Measurements from ENCODE around the gene CNRIP1. TPM values are rescaled to one million over a fixed set of nuclear protein-coding genes. Genes with fewer than 3 reads are reported as not detected.

The CNRIP1 gene
- total RNA-seq, 2 experiments from 2014 or later = not detected

DNA sequence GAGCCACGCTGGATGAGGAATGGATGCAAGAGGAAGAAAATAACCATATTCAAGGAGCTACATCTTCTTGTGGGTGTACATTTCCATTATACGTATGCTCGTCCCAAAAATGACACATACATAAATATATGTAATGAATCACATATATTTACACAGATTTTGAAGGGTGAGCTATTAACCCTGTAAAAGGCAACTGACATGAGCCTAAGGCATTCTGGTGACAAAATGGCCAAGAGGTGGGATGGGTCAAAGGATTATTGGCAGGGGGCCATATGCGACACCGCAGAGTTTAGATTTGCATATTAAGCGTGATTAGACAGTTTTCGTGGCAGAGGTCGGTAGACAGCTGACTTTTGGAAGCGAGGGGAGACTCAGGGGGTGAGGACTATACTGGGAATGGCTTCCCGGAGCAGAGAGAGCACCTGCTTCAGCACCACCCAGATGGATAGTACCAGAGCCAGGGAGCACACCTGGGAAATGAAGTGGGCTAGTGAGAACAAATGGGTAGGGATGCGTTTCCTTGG, 431 bp upstream of the CNRIP1 start:
- BruUV-seq (replicated peaks) = no TSS peak
- intact Hi-C loops (cut with micrococcal nuclease; ENCODE audit: unreplicated experiment) = no loop called here
- no peak for TF ChIP-seq EZH2phosphoT487 (IDR thresholded peaks at IDR 0.05; ENCODE audit: borderline replicate concordance, low read depth, low read length)
- no peak for TF ChIP-seq CTCF (conservative IDR thresholded peaks at IDR 0.05; ENCODE audit: low read length)
- CTCF ChIA-PET (ENCODE audit: unreplicated experiment) = no interaction called here
- no peak overlapping the region for H3K27ac ChIP-seq (ENCODE audit: low read depth, low read length, poor library complexity, severe bottlenecking)
- no peaks in the 10 kb centered on the region for H3K9me2 ChIP-seq (ENCODE audit: insufficient read depth, low read length)
- no peak overlapping the region for H3K4me3 ChIP-seq (ENCODE audit: low read depth, low read length, poor library complexity, severe bottlenecking)
- DNase-seq (ENCODE audit: low spot score) = no peak
- no peaks in the 10 kb centered on the region for H3K4me1 ChIP-seq (ENCODE audit: insufficient read depth, low read length, poor library complexity, severe bottlenecking)
- H3K79me2 ChIP-seq (ENCODE audit: insufficient read depth, low read depth, low read length) = no peaks in the 10 kb centered on the region
- no peak overlapping the region for H3K4me2 ChIP-seq (ENCODE audit: low read length)
- POLR2A ChIA-PET = interaction anchor here (0.6 kb wide), 1 partner anchor 311 kb away, joined by 3 read pairs; no protein-coding TSS in a partner anchor
- no peak overlapping the region for H2AFZ ChIP-seq (ENCODE audit: low read length)
- no peaks in the 10 kb centered on the region for H3K9me3 ChIP-seq (ENCODE audit: low read length)
- H4K20me1 ChIP-seq (ENCODE audit: insufficient read depth, low read length) = no peaks in the 10 kb centered on the region
- no peaks in the 10 kb centered on the region for H3K36me3 ChIP-seq (ENCODE audit: insufficient read depth, low read length)

DNA sequence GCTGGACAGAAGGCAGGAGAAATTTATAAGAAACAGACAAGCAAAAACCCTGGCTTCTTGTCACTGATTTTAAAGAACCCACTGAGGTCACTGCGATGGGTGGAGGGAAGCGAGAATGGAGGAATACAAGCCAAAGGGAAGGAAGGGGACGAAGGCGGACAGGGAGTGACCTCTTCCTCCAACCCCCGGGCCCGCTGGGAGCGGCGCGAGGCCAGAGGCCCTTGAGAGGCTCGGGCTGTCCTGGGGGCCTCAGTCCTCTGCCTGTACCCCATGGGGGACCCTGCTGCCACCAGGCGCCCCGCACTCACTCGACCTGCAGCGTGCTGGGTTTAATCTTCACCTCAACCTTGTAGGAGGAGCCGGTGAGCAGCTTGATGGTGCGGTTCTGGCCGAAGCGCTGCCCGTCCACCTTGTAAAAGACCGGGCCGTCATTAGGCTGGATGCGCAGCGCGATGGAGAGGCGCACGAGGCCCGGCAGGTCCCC, 793 bp downstream of the CNRIP1 start:
- Histone ChIP-seq H3K36me3 (ENCODE audit: insufficient read depth, low read length) (no peaks in the 10 kb centered on the region), H3K9me2 (ENCODE audit: insufficient read depth, low read length) (no peaks in the 10 kb centered on the region), H3K79me2 (ENCODE audit: insufficient read depth, low read depth, low read length) (no peaks in the 10 kb centered on the region), H4K20me1 (ENCODE audit: insufficient read depth, low read length) (no peaks in the 10 kb centered on the region), H3K4me1 (ENCODE audit: insufficient read depth, low read length, poor library complexity, severe bottlenecking) (no peaks in the 10 kb centered on the region), H2AFZ (ENCODE audit: low read length) (no peak overlapping the region), H3K27ac (ENCODE audit: low read depth, low read length, poor library complexity, severe bottlenecking) (no peak overlapping the region), H3K9me3 (ENCODE audit: low read length) (no peaks in the 10 kb centered on the region), H3K4me2 (ENCODE audit: low read length) (no peak overlapping the region; the same call in 1 of the 2 replicates), H3K4me3 (ENCODE audit: low read depth, low read length, poor library complexity, severe bottlenecking) (no peak overlapping the region)
- intact Hi-C loops (cut with micrococcal nuclease; ENCODE audit: unreplicated experiment) = no loop called here
- BruUV-seq (replicated peaks) = no TSS peak
- ChIA-PET CTCF (ENCODE audit: unreplicated experiment) (no interaction called here), POLR2A (no interaction called here)
- TF ChIP-seq EZH2phosphoT487 (IDR thresholded peaks at IDR 0.05; ENCODE audit: borderline replicate concordance, low read depth, low read length) (no peak), CTCF (conservative IDR thresholded peaks at IDR 0.05; ENCODE audit: low read length) (no peak)
- no peak for DNase-seq (ENCODE audit: low spot score)

DNA sequence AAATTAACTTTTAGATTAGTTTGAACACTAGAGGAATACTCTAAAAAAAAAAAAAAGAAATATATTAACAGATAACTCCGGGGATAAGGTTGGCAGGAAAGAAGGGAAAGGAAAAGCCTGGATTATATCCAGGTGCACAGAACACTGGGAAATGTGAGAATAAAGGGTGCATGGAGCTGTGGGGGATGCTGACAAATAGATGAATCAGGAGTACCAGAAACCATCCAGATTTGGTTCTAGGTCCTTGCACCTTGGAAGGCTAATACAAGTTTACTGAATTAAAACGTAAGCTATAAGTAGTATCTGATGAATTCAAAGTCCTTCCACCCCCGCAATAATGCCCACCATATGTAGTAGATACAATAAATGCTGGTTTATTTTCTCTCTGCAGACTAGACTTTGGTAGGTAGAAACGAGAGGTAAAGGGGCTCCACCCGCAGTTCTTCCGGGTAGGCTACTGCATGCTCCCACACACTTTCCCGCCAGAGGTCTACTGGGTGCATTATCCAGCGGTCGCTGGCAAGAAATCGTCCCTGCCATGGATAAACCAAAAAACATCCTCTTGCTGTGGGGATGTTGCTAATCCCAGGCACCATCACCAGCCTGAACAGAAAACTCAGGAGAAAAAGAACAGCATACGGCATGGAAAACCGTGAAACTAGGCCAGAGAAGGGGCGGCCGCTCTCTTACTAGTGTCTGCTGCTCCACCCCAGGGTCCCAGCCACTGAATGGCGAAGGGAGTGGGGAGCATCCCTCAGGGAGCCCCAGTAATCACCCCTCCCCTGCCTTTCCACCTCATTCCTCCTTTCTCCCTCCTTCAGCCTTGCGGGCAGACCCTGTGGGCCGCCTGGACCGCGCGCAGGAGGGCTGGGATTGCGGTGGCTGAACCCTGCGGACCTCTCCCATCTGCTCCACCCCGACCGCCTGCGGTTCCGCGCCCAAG, 1.5 kb downstream of the CNRIP1 start:
- no peaks in the 10 kb centered on the region for H3K9me2 ChIP-seq (ENCODE audit: insufficient read depth, low read length)
- BruUV-seq (replicated peaks) = no TSS peak
- TF ChIP-seq EZH2phosphoT487 (IDR thresholded peaks at IDR 0.05; ENCODE audit: borderline replicate concordance, low read depth, low read length) = no peak
- no peak for TF ChIP-seq CTCF (conservative IDR thresholded peaks at IDR 0.05; ENCODE audit: low read length)
- no peak overlapping the region for H3K4me3 ChIP-seq (ENCODE audit: low read depth, low read length, poor library complexity, severe bottlenecking)
- no peaks in the 10 kb centered on the region for H3K36me3 ChIP-seq (ENCODE audit: insufficient read depth, low read length)
- H4K20me1 ChIP-seq (ENCODE audit: insufficient read depth, low read length) = no peaks in the 10 kb centered on the region
- H2AFZ ChIP-seq (ENCODE audit: low read length) = no peak overlapping the region
- intact Hi-C loops (cut with micrococcal nuclease; ENCODE audit: unreplicated experiment) = no loop called here
- H3K4me2 ChIP-seq (ENCODE audit: low read length) = no peak overlapping the region
- H3K9me3 ChIP-seq (ENCODE audit: low read length) = no peaks in the 10 kb centered on the region
- H3K79me2 ChIP-seq (ENCODE audit: insufficient read depth, low read depth, low read length) = no peaks in the 10 kb centered on the region
- DNase-seq (ENCODE audit: low spot score) = no peak
- H3K27ac ChIP-seq (ENCODE audit: low read depth, low read length, poor library complexity, severe bottlenecking) = no peak overlapping the region
- no peaks in the 10 kb centered on the region for H3K4me1 ChIP-seq (ENCODE audit: insufficient read depth, low read length, poor library complexity, severe bottlenecking)
- POLR2A ChIA-PET = no interaction called here
- CTCF ChIA-PET (ENCODE audit: unreplicated experiment) = no interaction called here

All from OCI-LY7 (cell line).